ENCODE results near the gene CD38. TPM values are rescaled to one million over a fixed set of nuclear protein-coding genes. Genes with fewer than 3 reads are reported as not detected.

The CD38 gene
- 100 to 1,000 TPM; 113 to 121 TPM for total RNA-seq

GRCh38 chr4:15778289-15779241, at the start of gene CD38:
Gene CD38 (plus strand): TSS chr4:15778328. CDS start chr4:15778415, 87 bp downstream.

Other genes with a start within 250 kb of the CD38 start
- 10 to 100 TPM; 37.6 to 40.8 TPM for gene FBXL5, start 123.0 kb upstream of the CD38 start, total RNA-seq
- 10 to 100 TPM; 21.7 to 25.9 TPM for gene FAM200B, start 96.5 kb upstream of the CD38 start, total RNA-seq
- gene BST1, start 75.3 kb upstream of the CD38 start, total RNA-seq = under 1 TPM; 0.33 to 0.51 TPM
- gene FGFBP1, start 160.4 kb downstream of the CD38 start, total RNA-seq = not detected
- gene FGFBP2, start 184.8 kb downstream of the CD38 start, total RNA-seq = 1 to 10 TPM; 5.2 to 6.7 TPM

All from activated naive CD4-positive, alpha-beta T cell treated with anti-CD3 and anti-CD28 coated beads, Interleukin-2, amount 10 ng/mL, durations not matched to agents 5 hours and 36 hours (primary cell).